GM12878 (cell line): ENCODE results near the gene ATXN1L. TPM values are rescaled to one million over a fixed set of nuclear protein-coding genes. Genes with fewer than 3 reads are reported as not detected.

Source experiments
- BACH1 ChIP-seq: fragments of 450-650 bp; IDR thresholded peaks from 2 replicates; pipeline ENCODE4 v1.6.1; 2017; ENCODE audit warnings: mild to moderate bottlenecking, borderline replicate concordance
- CREM ChIP-seq: IDR thresholded peaks from 2 replicates; pipeline ENCODE4 v1.6.1; 2014; ENCODE audit warnings: antibody characterized with exemption, low read depth
- HDAC2 ChIP-seq: fragments of 200-600 bp; sonication (generic); IDR thresholded peaks from 2 replicates; pipeline ENCODE4 v1.6.1; 2017
- IKZF2 ChIP-seq, 2 experiments: fragments of 450-650 bp; IDR thresholded peaks; 2 replicates each; pipeline ENCODE4 v1.6.1; 2017; ENCODE audit warnings: mild to moderate bottlenecking in 2 of 2, moderate library complexity in 2 of 2
- JUNB ChIP-seq: IDR thresholded peaks from 2 replicates; pipeline ENCODE4 v1.6.1; 2016; ENCODE audit warnings: antibody characterized with exemption, mild to moderate bottlenecking
- LARP7 ChIP-seq: fragments of 450-650 bp; IDR thresholded peaks from 2 replicates; pipeline ENCODE4 v1.6.1; 2017; ENCODE audit warnings: mild to moderate bottlenecking
- STAT1 ChIP-seq: fragments of 450-650 bp; conservative IDR thresholded peaks from 2 replicates; pipeline ENCODE4 v1.6.1; 2014; ENCODE audit warnings: antibody characterized with exemption, mild to moderate bottlenecking
- polyA plus RNA-seq, 11 experiments: library from polyadenylated mRNA; depleted of rRNA in 4 of 11; unstranded in 6 of 11; stranded (reverse) in 5 of 11; fragments of >200 nt; fragmentation: Nextera tagmentation in 4 of 11; fragmentation: Illumina TruSeq in 1 of 11; extraction: Ambion mirVana in 4 of 11; extraction: Trizol in 1 of 11; gene quantifications; 1 replicate in 1 of 11; 2 replicates in 10 of 11; pipeline versions ENCODE4 v1.2.1 to v1.2.3, GENCODE V29; 2011 to 2016; ENCODE audit warnings: inconsistent platforms in 2 of 11, missing spikeins in 2 of 11, low read depth in 1 of 11
- total RNA-seq, 4 experiments: library from RNA; depleted of rRNA in 3 of 4; stranded (reverse); fragments of >200 nt in 3 of 4; fragmentation: Illumina TruSeq in 1 of 4; extraction: Trizol in 1 of 4; gene quantifications; 2 replicates each; pipeline versions ENCODE4 v1.2.1 to v1.2.3, GENCODE V29; 2013 to 2021
- TF ChIP-seq, protein P1 (sequence below): fragments of 450-650 bp; formaldehyde crosslinking; IDR thresholded peaks from 2 replicates; pipeline ENCODE4 v1.5.0; 2022; ENCODE audit warnings: mild to moderate bottlenecking, missing genetic modification characterization
- TF ChIP-seq, protein P2 (sequence below), 3 experiments: IDR thresholded peaks in 2 of 3; conservative IDR thresholded peaks in 1 of 3; 2 replicates each; pipeline ENCODE4 v1.5.1; 2011; ENCODE audit warnings: low read depth in 3 of 3, low read length in 3 of 3, mild to moderate bottlenecking in 3 of 3, control low read depth in 2 of 3, moderate library complexity in 2 of 3, inconsistent platforms in 1 of 3, mixed read lengths in 1 of 3; ENCODE audit not compliant: control insufficient read depth in 2 of 3, insufficient read depth in 1 of 3; ENCODE audit errors: extremely low read depth in 1 of 3
- TF ChIP-seq, protein P3 (sequence below): fragments of 450-650 bp; IDR thresholded peaks from 2 replicates; pipeline ENCODE4 v1.6.1; 2017; ENCODE audit warnings: borderline replicate concordance
- TF ChIP-seq, protein P4 (sequence below): IDR thresholded peaks from 2 replicates; pipeline ENCODE4 v1.6.1; 2011; ENCODE audit warnings: borderline replicate concordance, low read depth, mild to moderate bottlenecking, moderate library complexity, mixed read lengths, low read length; ENCODE audit not compliant: insufficient read depth; ENCODE audit errors: extremely low read length
- TF ChIP-seq, protein P5 (sequence below): fragments of 450-650 bp; IDR thresholded peaks from 2 replicates; pipeline ENCODE4 v1.6.1; 2016; ENCODE audit warnings: mild to moderate bottlenecking, moderate library complexity, borderline replicate concordance
- TF ChIP-seq, protein P6 (sequence below): fragments of 450-650 bp; IDR thresholded peaks from 2 replicates; pipeline ENCODE4 v1.6.1; 2016; ENCODE audit warnings: mild to moderate bottlenecking

The ATXN1L gene
- total and polyA plus RNA-seq, 10 of the 15 experiments (the other 5 are each of a cell fraction or from before 2014, with no cell fraction given), result 1.8 to 14.6 (median 9.2) TPM

DNA sequence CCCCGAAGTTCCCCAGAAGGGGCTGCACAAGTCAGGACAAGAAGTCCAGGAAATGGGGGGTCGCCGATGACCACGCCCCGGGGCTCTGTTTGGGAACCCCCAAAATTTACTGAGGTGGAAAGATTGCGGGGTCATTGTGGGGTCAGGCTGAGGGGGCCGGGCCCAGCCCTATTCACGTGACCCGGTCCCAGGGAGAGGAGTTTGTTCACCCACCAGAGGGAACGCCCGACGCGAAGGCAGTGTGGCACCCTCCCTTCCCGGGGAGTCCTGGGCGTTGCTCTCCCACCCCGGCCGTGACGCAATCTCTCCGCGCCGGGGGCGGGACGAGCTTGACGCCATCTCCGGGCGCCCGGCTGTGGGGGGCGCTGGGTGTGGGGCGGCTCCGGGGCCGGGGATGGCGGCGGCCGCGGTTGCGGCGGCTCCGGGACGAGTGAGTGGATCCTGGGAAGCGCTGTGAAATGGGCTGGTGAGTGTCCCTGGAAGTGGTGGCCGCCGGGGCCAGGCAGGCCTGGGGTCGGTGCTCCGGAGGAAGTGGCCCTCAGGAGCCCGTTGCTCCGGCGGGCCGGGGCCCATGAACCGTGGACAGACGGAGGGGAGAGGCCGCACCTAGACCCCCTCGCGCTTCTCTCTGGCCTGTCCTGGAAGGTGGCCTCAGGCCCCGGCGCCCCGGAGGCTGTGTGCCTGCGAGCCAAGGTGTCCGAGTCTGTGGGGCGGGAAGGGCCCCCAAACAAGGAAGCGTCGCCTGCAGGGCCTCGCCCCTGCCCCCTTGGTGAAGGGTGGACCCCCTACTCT lies at the start of gene ATXN1L (continued):
- TF ChIP-seq HDAC2 (no peak), STAT1 (peak; percentile 49; the same call in 1 of the 2 replicates), BACH1 (peak; percentile 65; the same call in 1 of the 2 replicates), LARP7 (peak; percentile 32; the same call in 1 of the 2 replicates), JUNB (peak; percentile 22; the same call in 1 of the 2 replicates), CREM (peak; percentile 100), IKZF2 (IDR thresholded peaks at IDR 0.05) (peak; percentile 75 to 83)
- TF ChIP-seq, protein P1, sequence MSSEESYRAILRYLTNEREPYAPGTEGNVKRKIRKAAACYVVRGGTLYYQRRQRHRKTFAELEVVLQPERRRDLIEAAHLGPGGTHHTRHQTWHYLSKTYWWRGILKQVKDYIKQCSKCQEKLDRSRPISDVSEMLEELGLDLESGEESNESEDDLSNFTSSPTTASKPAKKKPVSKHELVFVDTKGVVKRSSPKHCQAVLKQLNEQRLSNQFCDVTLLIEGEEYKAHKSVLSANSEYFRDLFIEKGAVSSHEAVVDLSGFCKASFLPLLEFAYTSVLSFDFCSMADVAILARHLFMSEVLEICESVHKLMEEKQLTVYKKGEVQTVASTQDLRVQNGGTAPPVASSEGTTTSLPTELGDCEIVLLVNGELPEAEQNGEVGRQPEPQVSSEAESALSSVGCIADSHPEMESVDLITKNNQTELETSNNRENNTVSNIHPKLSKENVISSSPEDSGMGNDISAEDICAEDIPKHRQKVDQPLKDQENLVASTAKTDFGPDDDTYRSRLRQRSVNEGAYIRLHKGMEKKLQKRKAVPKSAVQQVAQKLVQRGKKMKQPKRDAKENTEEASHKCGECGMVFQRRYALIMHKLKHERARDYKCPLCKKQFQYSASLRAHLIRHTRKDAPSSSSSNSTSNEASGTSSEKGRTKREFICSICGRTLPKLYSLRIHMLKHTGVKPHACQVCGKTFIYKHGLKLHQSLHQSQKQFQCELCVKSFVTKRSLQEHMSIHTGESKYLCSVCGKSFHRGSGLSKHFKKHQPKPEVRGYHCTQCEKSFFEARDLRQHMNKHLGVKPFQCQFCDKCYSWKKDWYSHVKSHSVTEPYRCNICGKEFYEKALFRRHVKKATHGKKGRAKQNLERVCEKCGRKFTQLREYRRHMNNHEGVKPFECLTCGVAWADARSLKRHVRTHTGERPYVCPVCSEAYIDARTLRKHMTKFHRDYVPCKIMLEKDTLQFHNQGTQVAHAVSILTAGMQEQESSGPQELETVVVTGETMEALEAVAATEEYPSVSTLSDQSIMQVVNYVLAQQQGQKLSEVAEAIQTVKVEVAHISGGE (CRISPR knock-in tag), result peak; percentile 59
- TF ChIP-seq, protein P2, sequence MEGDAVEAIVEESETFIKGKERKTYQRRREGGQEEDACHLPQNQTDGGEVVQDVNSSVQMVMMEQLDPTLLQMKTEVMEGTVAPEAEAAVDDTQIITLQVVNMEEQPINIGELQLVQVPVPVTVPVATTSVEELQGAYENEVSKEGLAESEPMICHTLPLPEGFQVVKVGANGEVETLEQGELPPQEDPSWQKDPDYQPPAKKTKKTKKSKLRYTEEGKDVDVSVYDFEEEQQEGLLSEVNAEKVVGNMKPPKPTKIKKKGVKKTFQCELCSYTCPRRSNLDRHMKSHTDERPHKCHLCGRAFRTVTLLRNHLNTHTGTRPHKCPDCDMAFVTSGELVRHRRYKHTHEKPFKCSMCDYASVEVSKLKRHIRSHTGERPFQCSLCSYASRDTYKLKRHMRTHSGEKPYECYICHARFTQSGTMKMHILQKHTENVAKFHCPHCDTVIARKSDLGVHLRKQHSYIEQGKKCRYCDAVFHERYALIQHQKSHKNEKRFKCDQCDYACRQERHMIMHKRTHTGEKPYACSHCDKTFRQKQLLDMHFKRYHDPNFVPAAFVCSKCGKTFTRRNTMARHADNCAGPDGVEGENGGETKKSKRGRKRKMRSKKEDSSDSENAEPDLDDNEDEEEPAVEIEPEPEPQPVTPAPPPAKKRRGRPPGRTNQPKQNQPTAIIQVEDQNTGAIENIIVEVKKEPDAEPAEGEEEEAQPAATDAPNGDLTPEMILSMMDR (IDR thresholded peaks at IDR 0.05 in 2 of 3, conservative IDR thresholded peaks at IDR 0.05 in 1 of 3; ENCODE audit: control insufficient read depth in 2 of 3, extremely low read depth in 1 of 3, insufficient read depth in 1 of 3, low read depth in 3 of 3, low read length in 3 of 3), result no peak
- TF ChIP-seq, protein P3, sequence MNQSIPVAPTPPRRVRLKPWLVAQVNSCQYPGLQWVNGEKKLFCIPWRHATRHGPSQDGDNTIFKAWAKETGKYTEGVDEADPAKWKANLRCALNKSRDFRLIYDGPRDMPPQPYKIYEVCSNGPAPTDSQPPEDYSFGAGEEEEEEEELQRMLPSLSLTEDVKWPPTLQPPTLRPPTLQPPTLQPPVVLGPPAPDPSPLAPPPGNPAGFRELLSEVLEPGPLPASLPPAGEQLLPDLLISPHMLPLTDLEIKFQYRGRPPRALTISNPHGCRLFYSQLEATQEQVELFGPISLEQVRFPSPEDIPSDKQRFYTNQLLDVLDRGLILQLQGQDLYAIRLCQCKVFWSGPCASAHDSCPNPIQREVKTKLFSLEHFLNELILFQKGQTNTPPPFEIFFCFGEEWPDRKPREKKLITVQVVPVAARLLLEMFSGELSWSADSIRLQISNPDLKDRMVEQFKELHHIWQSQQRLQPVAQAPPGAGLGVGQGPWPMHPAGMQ, result no peak
- TF ChIP-seq, protein P4, sequence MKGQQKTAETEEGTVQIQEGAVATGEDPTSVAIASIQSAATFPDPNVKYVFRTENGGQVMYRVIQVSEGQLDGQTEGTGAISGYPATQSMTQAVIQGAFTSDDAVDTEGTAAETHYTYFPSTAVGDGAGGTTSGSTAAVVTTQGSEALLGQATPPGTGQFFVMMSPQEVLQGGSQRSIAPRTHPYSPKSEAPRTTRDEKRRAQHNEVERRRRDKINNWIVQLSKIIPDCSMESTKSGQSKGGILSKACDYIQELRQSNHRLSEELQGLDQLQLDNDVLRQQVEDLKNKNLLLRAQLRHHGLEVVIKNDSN, result peak; percentile 65
- TF ChIP-seq, protein P5, sequence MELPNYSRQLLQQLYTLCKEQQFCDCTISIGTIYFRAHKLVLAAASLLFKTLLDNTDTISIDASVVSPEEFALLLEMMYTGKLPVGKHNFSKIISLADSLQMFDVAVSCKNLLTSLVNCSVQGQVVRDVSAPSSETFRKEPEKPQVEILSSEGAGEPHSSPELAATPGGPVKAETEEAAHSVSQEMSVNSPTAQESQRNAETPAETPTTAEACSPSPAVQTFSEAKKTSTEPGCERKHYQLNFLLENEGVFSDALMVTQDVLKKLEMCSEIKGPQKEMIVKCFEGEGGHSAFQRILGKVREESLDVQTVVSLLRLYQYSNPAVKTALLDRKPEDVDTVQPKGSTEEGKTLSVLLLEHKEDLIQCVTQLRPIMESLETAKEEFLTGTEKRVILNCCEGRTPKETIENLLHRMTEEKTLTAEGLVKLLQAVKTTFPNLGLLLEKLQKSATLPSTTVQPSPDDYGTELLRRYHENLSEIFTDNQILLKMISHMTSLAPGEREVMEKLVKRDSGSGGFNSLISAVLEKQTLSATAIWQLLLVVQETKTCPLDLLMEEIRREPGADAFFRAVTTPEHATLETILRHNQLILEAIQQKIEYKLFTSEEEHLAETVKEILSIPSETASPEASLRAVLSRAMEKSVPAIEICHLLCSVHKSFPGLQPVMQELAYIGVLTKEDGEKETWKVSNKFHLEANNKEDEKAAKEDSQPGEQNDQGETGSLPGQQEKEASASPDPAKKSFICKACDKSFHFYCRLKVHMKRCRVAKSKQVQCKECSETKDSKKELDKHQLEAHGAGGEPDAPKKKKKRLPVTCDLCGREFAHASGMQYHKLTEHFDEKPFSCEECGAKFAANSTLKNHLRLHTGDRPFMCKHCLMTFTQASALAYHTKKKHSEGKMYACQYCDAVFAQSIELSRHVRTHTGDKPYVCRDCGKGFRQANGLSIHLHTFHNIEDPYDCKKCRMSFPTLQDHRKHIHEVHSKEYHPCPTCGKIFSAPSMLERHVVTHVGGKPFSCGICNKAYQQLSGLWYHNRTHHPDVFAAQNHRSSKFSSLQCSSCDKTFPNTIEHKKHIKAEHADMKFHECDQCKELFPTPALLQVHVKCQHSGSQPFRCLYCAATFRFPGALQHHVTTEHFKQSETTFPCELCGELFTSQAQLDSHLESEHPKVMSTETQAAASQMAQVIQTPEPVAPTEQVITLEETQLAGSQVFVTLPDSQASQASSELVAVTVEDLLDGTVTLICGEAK, result no peak; the same call in 1 of the 2 replicates
- TF ChIP-seq, protein P6, sequence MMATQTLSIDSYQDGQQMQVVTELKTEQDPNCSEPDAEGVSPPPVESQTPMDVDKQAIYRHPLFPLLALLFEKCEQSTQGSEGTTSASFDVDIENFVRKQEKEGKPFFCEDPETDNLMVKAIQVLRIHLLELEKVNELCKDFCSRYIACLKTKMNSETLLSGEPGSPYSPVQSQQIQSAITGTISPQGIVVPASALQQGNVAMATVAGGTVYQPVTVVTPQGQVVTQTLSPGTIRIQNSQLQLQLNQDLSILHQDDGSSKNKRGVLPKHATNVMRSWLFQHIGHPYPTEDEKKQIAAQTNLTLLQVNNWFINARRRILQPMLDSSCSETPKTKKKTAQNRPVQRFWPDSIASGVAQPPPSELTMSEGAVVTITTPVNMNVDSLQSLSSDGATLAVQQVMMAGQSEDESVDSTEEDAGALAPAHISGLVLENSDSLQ, result no peak
